GM23338 (cell line): ENCODE results near the gene GFOD1.

Experiments
- CTCF ChIP-seq, 2 experiments: fragments of 200-600 bp in 1 of 2; sonication (generic) in 1 of 2; conservative IDR thresholded peaks; 2 replicates each; pipeline versions ENCODE4 v1.5.1 to v1.6.1; 2016 to 2017; ENCODE audit warnings: antibody characterized with exemption in 2 of 2, low read depth in 2 of 2, mild to moderate bottlenecking in 2 of 2, moderate library complexity in 1 of 2
- ETS1 ChIP-seq: IDR thresholded peaks from 2 replicates; pipeline ENCODE4 v1.6.1; 2016; ENCODE audit warnings: antibody characterized with exemption
- EZH2 ChIP-seq: fragments of 200-600 bp; sonication (generic); IDR thresholded peaks from one replicate; pipeline ENCODE4 v1.8.0; 2017; ENCODE audit warnings: antibody characterized with exemption, mild to moderate bottlenecking, low read depth; ENCODE audit not compliant: unreplicated experiment
- EZH2phosphoT487 ChIP-seq: fragments of 200-600 bp; sonication (generic); IDR thresholded peaks from one replicate; pipeline ENCODE4 v1.8.1; 2018; ENCODE audit warnings: antibody characterized with exemption; ENCODE audit not compliant: unreplicated experiment
- POLR2AphosphoS5 ChIP-seq: IDR thresholded peaks from 2 replicates; pipeline ENCODE4 v1.6.1; 2016; ENCODE audit warnings: antibody characterized with exemption, low read depth

- no peak for TF ChIP-seq CTCF (conservative IDR thresholded peaks at IDR 0.05; ENCODE audit: low read depth in 2 of 2)
- no peak for TF ChIP-seq EZH2
- no peak for TF ChIP-seq POLR2AphosphoS5
- TF ChIP-seq EZH2phosphoT487, result no peak
- TF ChIP-seq ETS1, result no peak
Measured at GRCh38 chr6:13402711-13403110, 84.7 kb downstream of the GFOD1 start.
